Measurements from ENCODE around the gene TMEM238. TPM values are rescaled to one million over a fixed set of nuclear protein-coding genes. Genes with fewer than 3 reads are reported as not detected.
"Not testable (repeated sequence)": the region's sequence is repeated elsewhere in the genome, so short reads cannot be mapped to it uniquely, and the experiment has no call there.

Gene TMEM238
- total RNA-seq, 2 experiments from 2014 or later: 14.1 to 23.0 TPM

GRCh38 chr19:55409179-55409578 is 25.1 kb upstream of the TMEM238 start:
- CTCF ChIA-PET: interaction anchor here (0.9 to 2.4 kb wide), 5 partner anchors 9 to 151 kb away, joined by 3 to 12 read pairs (median 4); partner anchors contain the start of gene TMEM238

GRCh38 chr19:55408533-55408872 is 24.4 kb upstream of the TMEM238 start:
- ATAC-seq: no peak
- Mint-ChIP-seq H3K36me3 (peaks cover 34% of the 10 kb centered on the region), H3K4me3 (peak overlapping the region; percentile 88), H3K9me3 (ENCODE audit: low read depth) (no peaks in the 10 kb centered on the region), H3K4me1 (peaks cover 35% of the 10 kb centered on the region), H3K27ac (peak overlapping the region; percentile 97), H3K27me3 (peaks cover 5% of the 10 kb centered on the region)
- CTCF ChIA-PET: interaction anchor here (0.9 to 2.4 kb wide), 5 partner anchors 9 to 151 kb away, joined by 3 to 12 read pairs (median 4); partner anchors contain the start of gene TMEM238
- no peak for DNase-seq

More at GRCh38 chr19:55409179-55409578, 25.1 kb upstream of the TMEM238 start:
- not testable (repeated sequence) for H3K9me3 Mint-ChIP-seq (ENCODE audit: low read depth); H3K27me3 Mint-ChIP-seq; ATAC-seq; H3K4me3 Mint-ChIP-seq; DNase-seq
- peak overlapping the region; percentile 97 for H3K27ac Mint-ChIP-seq
- peaks cover 29% of the 10 kb centered on the region for H3K36me3 Mint-ChIP-seq
- H3K4me1 Mint-ChIP-seq: peaks cover 30% of the 10 kb centered on the region

- Mint-ChIP-seq H3K36me3 (peaks cover 39% of the 10 kb centered on the region), H3K27ac (peak overlapping the region; percentile 97), H3K4me1 (peaks cover 39% of the 10 kb centered on the region), H3K9me3 (ENCODE audit: low read depth) (no peaks in the 10 kb centered on the region), H3K27me3 (peaks cover 5% of the 10 kb centered on the region), H3K4me3 (peak overlapping the region; percentile 88)
- CTCF ChIA-PET: interaction anchor here (0.6 to 2.4 kb wide), 9 partner anchors 10 to 266 kb away, joined by 3 to 12 read pairs (median 4); partner anchors contain the start of gene KMT5C
- DNase-seq: peak; percentile 99
- peak; percentile 92 for ATAC-seq
Measured at GRCh38 chr19:55407800-55408532, 23.9 kb upstream of the TMEM238 start.

GRCh38 chr19:55407550-55407799 is 23.4 kb upstream of the TMEM238 start, which contains the start of gene UBE2S:
TSS of gene UBE2S (minus strand) at chr19:55407788. CDS start at chr19:55407589, 199 bp downstream.
- Mint-ChIP-seq H3K36me3 (peaks cover 43% of the 10 kb centered on the region), H3K4me1 (peaks cover 43% of the 10 kb centered on the region), H3K27ac (peak within 1 kb of the TSS; percentile 97), H3K4me3 (peak within 1 kb of the TSS; percentile 88)
- ATAC-seq: peak; percentile 70
- H3K9me3 Mint-ChIP-seq (ENCODE audit: low read depth); H3K27me3 Mint-ChIP-seq; DNase-seq: not testable (repeated sequence)
- CTCF ChIA-PET: interaction anchor here (0.6 to 1.9 kb wide), 7 partner anchors 11 to 266 kb away, joined by 3 to 4 read pairs (median 4); partner anchors contain the start of gene KMT5C

GRCh38 chr19:55406826-55407549 is 22.9 kb upstream of the TMEM238 start:
- CTCF ChIA-PET: interaction anchor here (0.6 to 1.9 kb wide), 7 partner anchors 11 to 265 kb away, joined by 3 to 4 read pairs (median 4); partner anchors contain the start of gene KMT5C
- Mint-ChIP-seq H3K4me3 (peak overlapping the region; percentile 88), H3K27ac (peak overlapping the region; percentile 97), H3K27me3 (peaks cover 5% of the 10 kb centered on the region), H3K36me3 (peaks cover 48% of the 10 kb centered on the region), H3K9me3 (ENCODE audit: low read depth) (no peaks in the 10 kb centered on the region), H3K4me1 (peaks cover 48% of the 10 kb centered on the region)
- no peak for ATAC-seq
- peak; percentile 58 for DNase-seq

- DNase-seq (no peak), ATAC-seq (no peak)
- H3K4me1 Mint-ChIP-seq: peaks cover 50% of the 10 kb centered on the region
- no peaks in the 10 kb centered on the region for H3K27me3 Mint-ChIP-seq
- peaks cover 53% of the 10 kb centered on the region for H3K36me3 Mint-ChIP-seq
- H3K27ac Mint-ChIP-seq: peak overlapping the region; percentile 97
- peak overlapping the region; percentile 88 for H3K4me3 Mint-ChIP-seq
- H3K9me3 Mint-ChIP-seq (ENCODE audit: low read depth): no peaks in the 10 kb centered on the region
- CTCF ChIA-PET: interaction anchor here (0.8 to 1.9 kb wide), 3 partner anchors 12 to 114 kb away, joined by 3 to 4 read pairs (median 3); no protein-coding TSS in a partner anchor
Measured at GRCh38 chr19:55406091-55406825, 22.2 kb upstream of the TMEM238 start.

- CTCF ChIA-PET: interaction anchor here (0.8 to 1.2 kb wide), 2 partner anchors 13 to 104 kb away, joined by 3 read pairs; no protein-coding TSS in a partner anchor
- no peaks in the 10 kb centered on the region for H3K9me3 Mint-ChIP-seq (ENCODE audit: low read depth)
- H3K36me3 Mint-ChIP-seq: peaks cover 57% of the 10 kb centered on the region
- no peaks in the 10 kb centered on the region for H3K27me3 Mint-ChIP-seq
- H3K27ac Mint-ChIP-seq: peak overlapping the region; percentile 97
- H3K4me3 Mint-ChIP-seq: peak overlapping the region; percentile 88
- no peak for ATAC-seq
- no peak for DNase-seq
- H3K4me1 Mint-ChIP-seq: peaks cover 54% of the 10 kb centered on the region
Measured at GRCh38 chr19:55405638-55406037, 21.5 kb upstream of the TMEM238 start.

GRCh38 chr19:55402509-55402908 is 18.4 kb upstream of the TMEM238 start:
- CTCF ChIA-PET: no interaction called here
- H3K36me3 Mint-ChIP-seq: peaks cover 59% of the 10 kb centered on the region
- H3K27ac Mint-ChIP-seq: peak overlapping the region; percentile 43
- ATAC-seq (no peak), DNase-seq (no peak)
- H3K9me3 Mint-ChIP-seq (ENCODE audit: low read depth): no peaks in the 10 kb centered on the region
- no peak overlapping the region for H3K4me3 Mint-ChIP-seq
- peaks cover 62% of the 10 kb centered on the region for H3K4me1 Mint-ChIP-seq
- H3K27me3 Mint-ChIP-seq: no peaks in the 10 kb centered on the region

GRCh38 chr19:55401390-55401789 is 17.3 kb upstream of the TMEM238 start:
- H3K27me3 Mint-ChIP-seq; H3K9me3 Mint-ChIP-seq (ENCODE audit: low read depth); DNase-seq; ATAC-seq; H3K27ac Mint-ChIP-seq; CTCF ChIA-PET; H3K4me3 Mint-ChIP-seq: not testable (repeated sequence)
- H3K4me1 Mint-ChIP-seq: peaks cover 60% of the 10 kb centered on the region
- H3K36me3 Mint-ChIP-seq: peaks cover 52% of the 10 kb centered on the region

GRCh38 chr19:55400281-55401087 is 16.4 kb upstream of the TMEM238 start:
- peaks cover 43% of the 10 kb centered on the region for H3K36me3 Mint-ChIP-seq
- DNase-seq (no peak), ATAC-seq (peak; percentile 6)
- CTCF ChIA-PET: interaction anchor here (0.8 to 1.7 kb wide), 2 partner anchors 206 to 259 kb away, joined by 3 to 7 read pairs; partner anchors contain the start of gene ZNF865
- no peaks in the 10 kb centered on the region for H3K27me3 Mint-ChIP-seq
- no peaks in the 10 kb centered on the region for H3K9me3 Mint-ChIP-seq (ENCODE audit: low read depth)
- no peak overlapping the region for H3K27ac Mint-ChIP-seq
- no peak overlapping the region for H3K4me3 Mint-ChIP-seq
- H3K4me1 Mint-ChIP-seq: peaks cover 51% of the 10 kb centered on the region

- DNase-seq (no peak), ATAC-seq (peak; percentile 43)
- H3K36me3 Mint-ChIP-seq: peaks cover 30% of the 10 kb centered on the region
- CTCF ChIA-PET: no interaction called here
- H3K4me3 Mint-ChIP-seq: peak overlapping the region; percentile 59
- H3K4me1 Mint-ChIP-seq: peaks cover 38% of the 10 kb centered on the region
- H3K9me3 Mint-ChIP-seq (ENCODE audit: low read depth): no peaks in the 10 kb centered on the region
- H3K27ac Mint-ChIP-seq: peak overlapping the region; percentile 88
- H3K27me3 Mint-ChIP-seq: no peaks in the 10 kb centered on the region
Measured at GRCh38 chr19:55398200-55398925, 14.3 kb upstream of the TMEM238 start.

Data from activated CD8-positive, alpha-beta memory T cell treated with anti-CD3 and anti-CD28 coated beads, Interleukin-2, amount 10 ng/mL, durations not matched to agents 7 days and 5 days (primary cell).